Retinal pigment epithelial cell (primary cell): ENCODE data around the gene DCTN4.
A peak's percentile ranks its signal among the peaks of the same experiment; 100 is the strongest.

ENCODE experiments used
- DNase-seq: peaks from one replicate; pipeline ENCODE4 v3.0.0-alpha.2; 2010; ENCODE audit warnings: low read depth
- H3K4me3 ChIP-seq: 2 replicates; pipeline ENCODE4 v1.5.1; 2011; ENCODE audit warnings: mild to moderate bottlenecking, low read length, control low read depth, moderate library complexity
- TF ChIP-seq, protein P1 (sequence below): conservative IDR thresholded peaks from 2 replicates; pipeline ENCODE4 v1.5.1; 2011; ENCODE audit warnings: low read depth, low read length, control low read depth, inconsistent platforms

DCTN4 gene

DNA sequence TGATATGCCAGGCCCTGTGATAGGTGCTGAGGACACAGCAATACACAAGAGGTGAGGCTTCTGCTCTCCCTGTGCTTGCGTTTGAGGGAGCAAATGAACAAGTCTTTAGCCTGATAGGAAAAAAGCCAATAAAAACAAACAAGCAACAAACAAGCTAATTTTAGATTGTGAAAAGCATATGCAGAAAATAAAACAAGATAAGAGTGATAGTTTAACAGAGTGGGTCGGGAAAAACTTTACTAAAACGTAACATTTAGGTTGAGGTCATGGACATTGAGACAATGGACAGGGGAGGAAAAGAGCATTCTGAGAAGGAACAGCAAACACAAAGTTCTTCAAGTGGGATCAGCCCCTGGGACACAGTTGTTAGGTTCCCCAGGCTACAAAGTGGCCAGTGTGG, 24.0 kb upstream of the DCTN4 start:
- no peak for DNase-seq
- TF ChIP-seq, protein P1, sequence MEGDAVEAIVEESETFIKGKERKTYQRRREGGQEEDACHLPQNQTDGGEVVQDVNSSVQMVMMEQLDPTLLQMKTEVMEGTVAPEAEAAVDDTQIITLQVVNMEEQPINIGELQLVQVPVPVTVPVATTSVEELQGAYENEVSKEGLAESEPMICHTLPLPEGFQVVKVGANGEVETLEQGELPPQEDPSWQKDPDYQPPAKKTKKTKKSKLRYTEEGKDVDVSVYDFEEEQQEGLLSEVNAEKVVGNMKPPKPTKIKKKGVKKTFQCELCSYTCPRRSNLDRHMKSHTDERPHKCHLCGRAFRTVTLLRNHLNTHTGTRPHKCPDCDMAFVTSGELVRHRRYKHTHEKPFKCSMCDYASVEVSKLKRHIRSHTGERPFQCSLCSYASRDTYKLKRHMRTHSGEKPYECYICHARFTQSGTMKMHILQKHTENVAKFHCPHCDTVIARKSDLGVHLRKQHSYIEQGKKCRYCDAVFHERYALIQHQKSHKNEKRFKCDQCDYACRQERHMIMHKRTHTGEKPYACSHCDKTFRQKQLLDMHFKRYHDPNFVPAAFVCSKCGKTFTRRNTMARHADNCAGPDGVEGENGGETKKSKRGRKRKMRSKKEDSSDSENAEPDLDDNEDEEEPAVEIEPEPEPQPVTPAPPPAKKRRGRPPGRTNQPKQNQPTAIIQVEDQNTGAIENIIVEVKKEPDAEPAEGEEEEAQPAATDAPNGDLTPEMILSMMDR, result no peak
- no peak overlapping the region for H3K4me3 ChIP-seq

DNA sequence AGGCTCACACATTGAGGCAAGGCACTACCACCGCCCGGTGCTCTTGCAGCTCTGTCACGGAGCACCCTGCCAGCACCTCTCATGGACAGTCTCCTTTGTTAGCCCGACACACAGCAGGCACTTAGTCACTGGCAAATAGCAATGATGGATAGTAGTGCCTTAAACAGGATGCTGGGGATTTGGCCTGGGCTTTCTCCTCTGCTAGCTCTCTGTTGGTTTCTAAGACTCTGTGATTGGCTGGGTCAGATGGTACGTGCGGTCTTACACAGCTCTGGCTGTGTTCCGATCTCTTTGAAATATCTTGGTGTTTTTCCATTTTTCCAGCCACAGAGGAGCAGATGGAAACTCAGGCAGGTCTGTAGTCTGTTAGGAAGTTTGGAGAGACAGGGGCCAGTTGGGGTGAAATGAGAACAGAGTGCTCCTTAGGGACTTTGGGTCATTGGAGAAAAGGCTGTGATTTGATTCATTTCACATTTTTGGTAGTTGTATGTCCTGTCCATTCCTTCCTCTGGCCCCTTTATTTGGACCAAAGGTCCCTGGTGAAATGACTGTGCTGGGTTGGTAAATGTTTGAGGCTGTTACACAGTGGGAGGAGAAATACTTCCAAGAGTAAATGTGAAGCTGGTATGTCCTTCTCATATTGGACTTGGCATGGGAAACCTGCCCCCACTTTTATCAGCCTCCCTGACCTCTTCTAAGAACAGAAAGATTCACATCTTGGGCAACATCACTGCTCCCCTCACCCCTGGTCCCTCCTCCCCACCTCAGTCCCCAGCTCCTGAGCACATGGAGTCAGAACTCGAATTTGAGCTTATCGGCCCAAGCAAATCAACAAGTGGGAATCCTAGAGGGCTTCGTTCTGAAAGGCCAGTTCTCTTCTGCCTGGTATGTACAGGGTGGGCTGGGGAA, 23.1 kb upstream of the DCTN4 start:
- DNase-seq, result no peak
- H3K4me3 ChIP-seq, result no peak overlapping the region
- TF ChIP-seq, protein P1, result no peak

DNA sequence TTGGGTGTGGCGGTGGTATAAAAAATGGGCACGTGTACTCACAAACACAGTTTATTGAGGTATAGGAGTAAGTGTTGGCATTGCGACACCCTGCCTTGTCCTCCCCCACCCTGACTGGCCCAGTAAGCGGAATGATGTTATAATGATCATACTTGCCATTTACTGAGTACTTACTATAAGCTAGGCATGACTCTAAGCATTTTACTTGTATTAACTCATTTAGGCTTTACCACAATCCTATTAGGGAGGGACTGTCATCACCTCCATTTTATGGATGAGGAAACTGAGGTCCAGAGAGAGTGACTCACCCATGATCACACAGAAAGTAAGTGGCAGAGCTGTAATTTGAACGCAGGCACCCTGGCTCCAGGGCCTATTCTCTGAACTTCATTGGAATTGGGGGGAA, 22.0 kb upstream of the DCTN4 start:
- H3K4me3 ChIP-seq, result no peak overlapping the region
- TF ChIP-seq, protein P1, result no peak
- DNase-seq, result no peak

DNA sequence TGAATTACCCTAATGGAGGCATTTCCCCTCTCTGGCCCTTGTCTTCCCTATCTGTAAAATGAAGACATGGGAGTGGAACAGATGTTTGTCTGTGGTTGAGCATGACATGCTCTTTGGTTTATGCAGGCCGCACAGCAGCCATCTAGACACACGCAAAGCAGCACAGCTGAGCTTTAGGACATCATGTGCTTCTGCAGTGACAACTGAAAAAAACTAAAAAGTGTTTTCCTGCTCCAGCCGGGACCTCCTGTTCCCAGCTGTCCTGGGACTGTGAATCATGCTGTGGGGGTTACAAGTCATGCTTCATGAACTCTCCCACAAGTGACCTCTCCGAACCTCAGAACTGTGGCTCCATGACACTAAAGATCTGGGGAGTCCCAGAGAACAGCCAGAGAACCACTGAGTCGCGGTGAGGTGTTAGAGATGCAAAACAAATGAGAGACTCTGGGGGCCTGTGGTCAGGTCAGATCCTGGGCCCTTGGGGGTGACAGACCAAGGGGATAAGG, 21.4 kb upstream of the DCTN4 start:
- no peak for DNase-seq
- TF ChIP-seq, protein P1, result no peak
- H3K4me3 ChIP-seq, result no peak overlapping the region

DNA sequence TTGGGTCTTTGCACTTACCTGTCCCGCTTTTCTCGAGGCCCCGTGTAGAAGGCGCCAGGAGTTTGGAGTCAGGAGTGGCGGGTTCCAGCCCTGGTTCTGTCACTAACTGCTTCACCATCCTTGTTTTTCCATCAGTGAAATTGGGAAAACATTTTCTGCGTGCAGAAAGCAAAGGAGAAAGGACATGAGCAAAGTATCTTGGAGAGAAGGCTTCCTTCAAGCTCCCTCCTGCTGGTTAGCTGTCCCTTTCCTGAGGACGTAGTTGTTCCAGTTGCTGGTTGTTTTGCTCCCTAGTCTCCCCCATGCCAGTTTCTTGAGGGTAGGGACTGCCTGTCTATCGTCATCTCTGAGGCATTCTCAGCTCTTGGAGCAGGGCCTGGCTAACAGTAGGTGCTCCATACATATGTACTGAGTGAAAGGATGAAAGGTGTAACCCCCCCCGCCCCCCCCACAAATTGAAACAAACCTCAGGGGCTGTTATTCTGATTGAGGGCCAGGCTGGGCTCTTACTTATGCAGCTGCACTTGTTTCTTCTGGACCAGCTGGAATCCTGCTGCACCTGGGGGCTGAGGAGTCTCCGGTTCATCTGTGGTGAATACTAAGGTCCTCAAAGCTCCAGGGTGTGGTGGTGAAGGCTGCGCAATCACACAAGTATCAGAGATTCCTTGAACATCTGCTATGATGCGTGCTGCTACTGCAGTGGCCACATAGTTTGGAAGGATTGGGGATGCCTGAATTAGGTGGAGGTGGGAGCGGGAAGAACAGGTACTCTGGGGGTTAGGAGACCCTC, 20.8 kb upstream of the DCTN4 start:
- DNase-seq, result no peak
- TF ChIP-seq, protein P1, result no peak
- peak overlapping the region; percentile 83 for H3K4me3 ChIP-seq

DNA sequence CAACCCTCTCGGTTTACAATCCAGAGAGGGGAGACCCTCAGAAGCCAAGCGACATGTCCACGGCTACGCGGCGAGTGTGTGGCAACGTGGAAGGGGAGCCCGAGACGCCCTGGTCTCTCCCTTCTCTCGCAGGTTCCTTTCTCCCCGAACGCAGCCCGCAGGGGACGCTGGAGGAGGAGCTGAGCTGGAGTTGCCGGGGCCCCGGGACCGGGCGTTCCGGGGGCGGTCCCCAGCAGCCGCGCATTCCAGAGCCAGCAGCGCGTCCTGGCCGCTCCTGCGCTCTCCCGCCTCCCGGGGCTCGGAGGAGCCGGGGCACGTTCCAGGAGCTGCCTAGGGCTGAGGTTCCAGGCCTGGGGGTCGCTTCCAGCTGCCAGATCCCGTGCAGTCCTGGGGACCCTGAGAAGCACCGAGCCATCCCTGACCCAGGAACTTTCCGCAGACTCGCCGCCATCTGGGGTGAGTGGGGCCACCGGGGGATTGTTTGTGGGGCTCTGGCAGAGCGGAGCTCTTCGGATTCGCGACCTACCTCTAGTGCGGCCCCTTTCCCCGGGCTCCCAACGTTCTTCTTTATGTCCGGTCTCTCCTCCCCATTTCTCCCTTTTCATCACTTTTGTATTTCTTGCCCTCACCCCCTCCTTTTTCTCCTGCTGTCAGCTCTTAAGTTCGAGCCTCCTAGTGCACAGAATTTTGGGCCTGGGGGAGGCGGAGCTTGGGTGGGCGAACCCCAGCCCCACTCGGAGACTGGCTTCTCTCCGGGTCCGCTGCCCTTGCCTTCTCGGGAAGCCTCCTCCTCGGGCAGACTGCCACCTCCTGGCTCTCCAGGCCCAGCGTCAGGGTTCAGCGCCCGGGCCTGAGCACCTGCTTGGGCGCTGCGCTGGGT, 19.9 kb upstream of the DCTN4 start, which contains the start of gene SMIM3:
TSS of gene SMIM3 (plus strand) at position 241 of the 880 bp plus-strand sequence. CDS start 16,684 bp downstream, outside the sequence.
- TF ChIP-seq, protein P1, result peak; percentile 59
- no peak for DNase-seq
- peak within 1 kb of the TSS; percentile 83 for H3K4me3 ChIP-seq
